GM18951 (cell line): Measurements from ENCODE around the gene NT5C.

Experiments used
- POLR2A ChIP-seq: IDR thresholded peaks from 4 replicates; pipeline ENCODE4 v1.6.1; 2011; ENCODE audit warnings: mild to moderate bottlenecking; ENCODE audit not compliant: insufficient read length, insufficient read depth; ENCODE audit errors: extremely low read depth
- in situ Hi-C: fragments of 300-500 bp; cut with MboI; formaldehyde crosslinking; loops from one replicate; pipeline ENCODE4 v1.12.0; 2022; ENCODE audit warnings: low sequenced_read_pairs, mixed read lengths, inconsistent platforms; ENCODE audit not compliant: unreplicated experiment

NT5C gene

DNA sequence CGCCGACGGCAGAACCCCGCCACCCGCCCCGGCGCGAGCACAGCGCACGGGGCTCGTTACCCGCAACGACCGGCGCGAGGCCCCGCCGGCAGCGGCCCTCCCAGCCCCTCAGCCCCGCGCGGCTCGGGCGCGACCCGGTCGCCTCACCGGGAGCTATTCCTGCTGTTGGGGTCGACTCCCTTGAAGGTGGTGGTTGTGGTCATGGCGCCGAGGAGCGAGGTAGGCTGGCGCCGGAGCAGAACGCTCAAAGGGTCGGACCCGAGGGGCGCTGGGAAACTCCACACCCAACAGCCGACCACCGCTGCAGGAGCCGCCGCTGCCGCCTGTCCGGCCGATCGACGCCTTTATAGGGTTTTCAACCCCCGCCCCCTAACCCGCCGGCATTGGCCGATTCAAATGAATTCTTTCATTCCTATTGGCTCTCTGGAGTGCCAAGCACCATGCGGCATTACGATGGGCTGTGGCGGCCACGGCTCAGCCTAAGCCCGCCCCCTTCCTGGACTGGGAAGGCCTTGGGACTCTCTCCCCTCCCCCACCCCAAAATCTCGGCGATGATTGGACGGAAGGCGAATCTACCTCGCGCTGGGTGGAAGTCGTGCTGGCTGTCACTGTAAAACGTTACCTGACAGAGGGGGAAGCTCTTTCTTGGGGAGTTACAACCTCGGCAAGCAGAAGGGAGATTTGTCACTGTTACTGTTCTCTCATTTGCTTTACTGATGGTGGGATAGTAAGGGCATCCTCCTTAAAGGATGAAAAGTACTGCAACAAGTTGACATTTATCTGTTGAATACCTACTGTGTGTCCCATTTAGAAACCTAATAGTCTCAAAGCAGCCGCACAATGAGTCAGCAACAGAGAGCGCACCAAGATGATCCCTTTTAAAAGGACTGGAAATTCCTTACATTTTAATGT, 22.9 kb upstream of the NT5C start, which contains the start of gene JPT1:
TSS of gene JPT1 (minus strand) at position 318 of the 912 bp plus-strand sequence. CDS start at position 203, 115 bp downstream.
- in situ Hi-C loops: no loop called here
- peak; percentile 100 for TF ChIP-seq POLR2A

GRCh38 chr17:75153780-75154194, 22.2 kb upstream of the NT5C start:
- no peak for TF ChIP-seq POLR2A
- in situ Hi-C loops: no loop called here

DNA sequence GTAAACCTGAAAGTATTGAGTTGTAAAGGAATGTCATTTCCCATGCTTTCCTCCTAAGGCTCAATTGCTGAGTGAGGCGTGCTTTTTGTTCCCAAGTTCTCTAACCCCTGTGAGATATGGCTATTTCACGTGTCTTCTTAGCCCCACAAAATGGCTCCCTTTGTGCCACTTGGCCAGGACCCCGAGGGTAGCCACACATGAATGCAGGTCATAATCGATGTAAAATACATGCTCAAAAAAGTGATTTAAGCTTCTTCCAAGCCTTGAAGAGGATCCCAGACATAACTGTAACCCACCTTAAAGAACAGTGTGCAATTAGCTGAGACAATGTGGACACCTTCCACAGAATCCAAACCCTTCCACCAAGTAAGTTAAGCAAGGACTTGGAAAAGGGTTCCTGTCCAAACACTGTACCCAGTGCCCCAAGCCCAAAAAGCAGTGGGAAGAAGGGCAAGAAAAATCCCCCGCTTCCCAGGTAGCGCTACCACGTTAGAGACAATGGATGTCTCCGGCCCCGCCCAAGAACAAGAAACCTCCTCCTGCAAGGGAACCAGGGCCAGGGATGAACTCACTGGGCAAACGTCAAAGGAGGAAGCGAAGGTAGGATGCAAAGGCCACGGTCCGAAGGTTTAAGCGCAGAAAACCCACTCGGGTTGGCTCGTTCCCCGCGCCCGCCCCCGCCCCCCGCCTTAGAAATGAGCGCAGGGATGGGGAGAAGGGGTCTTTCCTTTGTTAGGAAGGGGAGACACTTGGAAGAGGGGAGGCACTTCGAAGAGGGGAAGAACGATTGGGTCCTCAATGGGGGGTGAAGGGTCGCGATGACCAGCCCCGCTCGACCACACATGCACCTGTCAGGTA, 21.6 kb upstream of the NT5C start:
- TF ChIP-seq POLR2A: peak; percentile 12
- in situ Hi-C loops: no loop called here

GRCh38 chr17:75152523-75152921, 21.0 kb upstream of the NT5C start:
- TF ChIP-seq POLR2A: no peak
- in situ Hi-C loops: no loop called here

DNA sequence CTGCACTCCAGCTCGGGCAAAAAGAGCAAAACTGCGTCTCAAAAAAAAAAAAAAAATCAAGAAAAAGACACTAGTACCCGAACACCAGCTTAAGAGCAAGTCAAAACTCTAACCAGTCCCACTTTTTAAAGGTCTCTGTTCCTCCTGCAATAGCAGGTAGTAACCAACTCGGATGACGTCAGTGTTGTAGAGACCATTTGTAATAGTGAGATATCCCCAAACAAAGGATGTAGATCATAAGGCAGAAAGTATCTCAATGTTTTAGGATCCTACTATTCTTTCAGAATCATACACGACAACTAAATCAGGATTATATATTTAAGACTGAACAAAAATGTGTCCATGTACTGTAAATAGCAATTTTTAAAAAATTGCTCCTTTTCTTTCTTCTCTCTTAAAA, 20.4 kb upstream of the NT5C start:
- in situ Hi-C loops: no loop called here
- TF ChIP-seq POLR2A: no peak

DNA sequence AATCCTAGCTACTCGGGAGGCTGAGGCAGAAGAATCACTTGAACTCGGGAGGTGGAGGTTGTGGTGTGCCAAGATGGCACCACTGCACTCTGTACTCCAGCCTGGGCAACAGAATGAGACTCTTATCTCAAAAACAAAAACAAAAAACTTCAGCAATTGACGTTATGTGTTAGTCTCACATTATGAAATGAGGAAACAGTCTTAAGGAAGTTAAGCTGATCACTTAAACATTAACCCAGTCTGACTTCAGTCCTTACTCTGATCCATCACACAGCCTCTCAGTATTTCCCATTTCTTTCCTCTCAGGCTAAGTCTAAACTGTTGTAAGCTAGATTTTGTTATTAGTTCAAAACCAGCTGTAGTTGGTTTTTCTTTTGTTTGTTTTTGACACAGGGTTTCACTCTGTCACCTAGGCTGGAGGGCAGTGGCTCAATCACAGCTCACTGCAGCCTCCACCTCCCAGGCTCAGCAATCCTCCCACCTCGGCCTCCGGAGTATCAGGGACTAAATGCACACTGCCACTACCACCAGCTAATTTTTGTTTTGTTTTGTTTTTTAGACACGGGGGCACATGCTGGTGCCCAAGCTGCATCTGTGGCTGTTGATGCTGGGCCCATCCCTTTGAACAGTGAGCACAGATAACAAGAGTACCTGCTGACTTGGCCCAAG, 16.5 kb upstream of the NT5C start:
- no peak for TF ChIP-seq POLR2A
- in situ Hi-C loops: loop anchor here (25.0 kb wide), 1 partner anchor 1789 kb away; no protein-coding TSS in a partner anchor

DNA sequence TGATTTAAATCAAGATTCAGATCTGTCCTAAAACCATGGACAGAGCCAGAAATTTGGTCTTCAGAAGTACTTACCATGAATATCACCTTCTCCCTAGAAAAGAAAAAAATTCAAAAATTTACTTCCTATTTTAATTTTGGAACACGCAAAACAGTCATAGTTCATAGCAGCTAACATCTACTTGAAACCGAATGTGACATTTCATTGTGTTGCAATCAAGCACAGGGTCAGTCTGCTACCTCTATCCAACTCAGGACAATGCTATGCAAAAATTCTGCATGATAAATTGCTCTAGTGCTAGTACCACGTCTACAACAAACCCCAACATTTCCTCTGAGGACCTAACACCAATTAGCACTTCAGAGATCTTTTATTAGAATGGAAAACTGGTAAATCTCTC, 15.1 kb upstream of the NT5C start:
- in situ Hi-C loops: loop anchor here (25.0 kb wide), 1 partner anchor 1791 kb away; no protein-coding TSS in a partner anchor
- TF ChIP-seq POLR2A: no peak

DNA sequence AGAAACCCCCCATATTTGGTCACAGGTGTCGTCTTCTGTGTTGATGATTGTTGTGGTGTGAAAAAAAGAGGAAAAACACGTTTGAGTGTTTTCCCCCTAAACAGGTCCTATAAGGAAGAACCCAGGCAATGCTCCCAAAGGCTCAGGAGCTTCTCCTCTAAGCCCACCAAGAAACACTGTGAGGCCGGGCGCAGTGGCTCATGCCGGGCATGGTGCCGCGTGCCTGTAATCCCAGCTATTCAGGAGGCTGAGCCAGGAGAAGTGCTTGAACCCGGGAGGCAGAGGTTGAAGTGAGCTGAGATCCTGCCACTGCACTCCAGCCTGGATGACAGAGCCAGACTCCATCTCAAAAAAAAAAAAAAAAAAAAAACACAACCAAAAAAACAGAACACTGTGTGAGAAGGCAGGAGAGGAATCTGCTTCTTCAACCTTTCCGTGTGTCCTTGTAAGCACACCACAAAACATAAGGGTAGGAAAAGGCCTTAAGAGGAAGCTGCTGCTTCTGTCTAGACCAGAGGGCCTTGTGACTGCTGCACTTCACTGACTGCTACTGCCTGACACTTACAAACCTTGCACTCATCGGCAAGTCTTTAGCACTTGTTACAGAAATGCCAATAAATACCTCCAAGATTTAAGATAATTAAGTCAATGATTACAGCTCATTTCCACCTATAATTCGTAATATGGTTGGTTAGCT, 13.4 kb upstream of the NT5C start:
- in situ Hi-C loops: loop anchor here (25.0 kb wide), 1 partner anchor 1792 kb away; no protein-coding TSS in a partner anchor
- TF ChIP-seq POLR2A: no peak

- TF ChIP-seq POLR2A: no peak
- in situ Hi-C loops: loop anchor here (25.0 kb wide), 1 partner anchor 1795 kb away; no protein-coding TSS in a partner anchor
Observed at GRCh38 chr17:75142236-75142971, 10.9 kb upstream of the NT5C start.

GRCh38 chr17:75138519-75138918, 7.0 kb upstream of the NT5C start:
- TF ChIP-seq POLR2A: no peak
- in situ Hi-C loops: loop anchor here (25.0 kb wide), 1 partner anchor 1799 kb away; no protein-coding TSS in a partner anchor

- in situ Hi-C loops: loop anchor here (25.0 kb wide), 1 partner anchor 1800 kb away; no protein-coding TSS in a partner anchor
Observed at GRCh38 chr17:75137762-75138161, 6.2 kb upstream of the NT5C start.

- in situ Hi-C loops: loop anchor here (25.0 kb wide), 1 partner anchor 1801 kb away; no protein-coding TSS in a partner anchor
- TF ChIP-seq POLR2A: no peak
Observed at GRCh38 chr17:75135946-75136345, 4.4 kb upstream of the NT5C start.

DNA sequence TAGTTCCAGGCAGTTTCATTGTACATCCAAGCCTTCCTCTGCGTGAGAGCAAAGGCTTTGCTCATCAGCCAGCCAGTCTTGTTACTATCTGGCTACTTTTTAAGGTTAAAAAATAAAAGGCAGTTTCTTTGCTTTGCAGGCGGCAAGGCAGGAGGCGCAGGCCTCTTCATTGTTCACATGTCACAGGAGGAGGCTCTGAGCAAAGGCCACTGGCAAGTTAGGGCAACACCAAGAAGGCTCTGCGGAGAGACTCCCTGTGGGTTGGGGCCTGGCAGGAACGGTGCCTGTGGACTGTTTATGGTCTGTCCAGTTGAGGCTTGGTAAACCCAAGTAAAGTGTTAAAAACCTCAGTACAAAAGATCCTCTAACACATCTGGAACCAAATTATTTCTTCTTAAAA, 3.9 kb upstream of the NT5C start:
- in situ Hi-C loops: loop anchor here (25.0 kb wide), 1 partner anchor 1802 kb away; no protein-coding TSS in a partner anchor

GRCh38 chr17:75133607-75134347, 2.2 kb upstream of the NT5C start:
- in situ Hi-C loops: loop anchor here (25.0 kb wide), 1 partner anchor 1804 kb away; no protein-coding TSS in a partner anchor

More for the DNA sequence above, 3.9 kb upstream of the NT5C start:
- TF ChIP-seq POLR2A: no peak
